Adrenal gland (tissue), 12 donors: Measurements from ENCODE around the gene CCDC71L. TPM values are rescaled to one million over a fixed set of nuclear protein-coding genes. Genes with fewer than 3 reads are reported as not detected.

Experiments used
- DNase-seq, 7 donors: peaks; one replicate each; pipeline ENCODE4 v3.0.0-alpha.2; 2019 to 2020
- H3K27ac ChIP-seq, 5 donors: fragments of 200-600 bp; sonication (generic) in 4 of 5; 1 replicate in 3 of 5; 2 replicates in 2 of 5; pipeline versions ENCODE4 v1.5.1 to v1.8.0; 2016 to 2020; ENCODE audit warnings: mild to moderate bottlenecking in 1 of 5
- H3K27me3 ChIP-seq: fragments of 200-600 bp; 2 replicates; pipeline ENCODE4 v1.8.0; 2021
- H3K36me3 ChIP-seq, 2 donors: fragments of 200-600 bp; replicated peaks in 1 of 2; 1 replicate in 1 of 2; 2 replicates in 1 of 2; pipeline versions ENCODE4 v1.5.1 to v1.8.0; 2018 to 2022
- H3K4me1 ChIP-seq, 2 donors: fragments of 200-600 bp; replicated peaks in 1 of 2; 1 replicate in 1 of 2; 2 replicates in 1 of 2; pipeline versions ENCODE4 v1.5.1 to v1.8.0; 2018 to 2021
- H3K4me3 ChIP-seq, 4 donors: fragments of 200-600 bp; sonication (generic) in 3 of 4; one replicate each; pipeline ENCODE4 v1.5.1; 2016 to 2018
- H3K9me3 ChIP-seq, 3 donors: fragments of 200-600 bp; sonication (generic) in 1 of 3; replicated peaks in 1 of 3; 1 replicate in 2 of 3; 2 replicates in 1 of 3; pipeline versions ENCODE4 v1.5.1 to v1.8.0; 2016 to 2021
- CTCF ChIP-seq, 6 experiments: fragments of 450-650 bp in 4 of 6; fragments of 200-600 bp in 2 of 6; sonication (generic) in 1 of 6; IDR thresholded peaks; 1 replicate in 5 of 6; 2 replicates in 1 of 6; pipeline versions ENCODE4 v1.5.1 to v1.8.0; 2016 to 2021; ENCODE audit warnings: antibody characterized with exemption in 6 of 6, mild to moderate bottlenecking in 2 of 6, moderate library complexity in 1 of 6
- POLR2A ChIP-seq, 2 donors: fragments of 450-650 bp; IDR thresholded peaks; one replicate each; pipeline ENCODE4 v1.6.1; 2017; ENCODE audit warnings: antibody characterized with exemption in 2 of 2, mild to moderate bottlenecking in 2 of 2, moderate library complexity in 1 of 2
- WGBS, 4 donors: extraction: QIAGEN DNeasy Blood & Tissue Kit in 2 of 4; methylation state at CpG; one replicate each; pipeline versions ENCODE4 v1.1.5 to v1.1.7; 2013 to 2017; 5-methylcytosine and 5-hydroxymethylcytosine counted together
- intact Hi-C, 2 donors: fragments of 100-400 bp; cut with DNase I; formaldehyde crosslinking; loops; one replicate each; pipeline versions ENCODE4 v1.14.1 to v1.15.0; 2022 to 2023
- polyA plus RNA-seq, 3 donors: library from polyadenylated mRNA; stranded (reverse); fragments of 200-250 nt in 2 of 3; fragments of 350-450 nt in 1 of 3; fragmentation: Illumina TruSeq in 1 of 3; extraction: RNeasy Lipid Tissue Mini Kit (QIAGEN cat#74804) in 1 of 3; gene quantifications; one replicate each; pipeline ENCODE4 v1.2.3, GENCODE V29; 2013 to 2014
- total RNA-seq, 9 donors: library from RNA; depleted of rRNA in 4 of 9; stranded (reverse); fragments of >200 nt in 4 of 9; fragments of 120-200 nt in 1 of 9; fragmentation: NEBNext Ultra II Directional in 1 of 9; extraction: Animal tissue kit (Norgen Biotek cat#: 25700) in 1 of 9; gene quantifications; one replicate each; pipeline versions ENCODE4 v1.1.0 to v1.2.4, GENCODE V29; 2013 to 2023
- donor health status: healthy with polysubstance abuse.
- donor health status: Bipolar disorder and iron deficiency.
- donor health status: DM: yes; HTN: yes; CAD: no.
- donor health status: DM: no; HTN: no; CAD: no.
- donor health status: DM: no; HTN: no; CAD: no.
- donor health status: DM: yes; HTN: yes; CAD: no.

Gene CCDC71L
- total and polyA plus RNA-seq, 12 donors = 5.4 to 47.9 (median 19.9) TPM

GRCh38 chr7:106659963-106660861 lies 746 bp downstream of the CCDC71L start:
- H3K4me3 ChIP-seq = peak overlapping the region; percentile 36 to 97 (median 68)
- peaks cover 0 to 20% of the 10 kb centered on the region in 2 donors for H3K4me1 ChIP-seq
- WGBS, 4 donors = 0% methylated on average over 5 to 101 of the region's 101 CpGs
- DNase-seq = peak; percentile 71 to 87 (median 76)
- H3K36me3 ChIP-seq = no peaks in the 10 kb centered on the region
- intact Hi-C loops = loop anchor here (10.0 kb wide), 1 partner anchor 75 kb away; no protein-coding TSS in a partner anchor
- peak overlapping the region in 4 of 5 donors; percentile 91 to 97 (median 96) for H3K27ac ChIP-seq
- TF ChIP-seq POLR2A (IDR thresholded peaks at IDR 0.05) = peak in 1 of 2 donors; percentile 13
- TF ChIP-seq CTCF (IDR thresholded peaks at IDR 0.05) = peak; percentile 46 to 75 (median 65)
- H3K27me3 ChIP-seq = no peaks in the 10 kb centered on the region
- no peaks in the 10 kb centered on the region for H3K9me3 ChIP-seq

GRCh38 chr7:106659166-106659962 lies 1.6 kb downstream of the CCDC71L start:
- Histone ChIP-seq H3K27ac (peak overlapping the region in 4 of 5 donors; percentile 91 to 97 (median 96)), H3K9me3 (no peaks in the 10 kb centered on the region), H3K27me3 (no peaks in the 10 kb centered on the region), H3K4me3 (peak overlapping the region in 3 of 4 donors; percentile 15 to 97 (median 92)), H3K36me3 (no peaks in the 10 kb centered on the region), H3K4me1 (peaks cover 0 to 20% of the 10 kb centered on the region in 2 donors)
- no peak for DNase-seq
- 22 to 27% (median 24%) methylated on average over 10 to 12 of the region's 12 CpGs for WGBS, 4 donors
- TF ChIP-seq POLR2A (IDR thresholded peaks at IDR 0.05) (no peak), CTCF (IDR thresholded peaks at IDR 0.05) (no peak)
- intact Hi-C loops = no loop called here

GRCh38 chr7:106658316-106659165 lies 2.4 kb downstream of the CCDC71L start:
- 89 to 94% (median 91%) methylated on average over 6 of the region's 6 CpGs for WGBS, 4 donors
- no peaks in the 10 kb centered on the region for H3K27me3 ChIP-seq
- H3K9me3 ChIP-seq = no peaks in the 10 kb centered on the region
- H3K4me1 ChIP-seq = peaks cover 0 to 20% of the 10 kb centered on the region in 2 donors
- H3K4me3 ChIP-seq = peak overlapping the region in 1 of 4 donors; percentile 92
- no peaks in the 10 kb centered on the region for H3K36me3 ChIP-seq
- H3K27ac ChIP-seq = no peak overlapping the region
- TF ChIP-seq POLR2A (IDR thresholded peaks at IDR 0.05) (no peak), CTCF (IDR thresholded peaks at IDR 0.05) (no peak)
- intact Hi-C loops = no loop called here
- no peak for DNase-seq
